Liver (tissue), 9 donors: ENCODE data around the gene CCDC167. TPM values are rescaled to one million over a fixed set of nuclear protein-coding genes. Genes with fewer than 3 reads are reported as not detected.

Source experiments
- DNase-seq: peaks from one replicate; pipeline ENCODE4 v3.0.0-alpha.2; 2017; ENCODE audit warnings: low spot score
- H3K27ac ChIP-seq, 2 donors: one replicate each; pipeline ENCODE4 v1.7.0; 2013; ENCODE audit warnings: inconsistent platforms in 2 of 2, low read length in 2 of 2, control low read depth in 1 of 2, low read depth in 1 of 2, mild to moderate bottlenecking in 1 of 2
- H3K27me3 ChIP-seq, 4 donors: one replicate each; pipeline versions ENCODE4 v1.6.1 to v1.7.0; 2013; ENCODE audit warnings: low read length in 3 of 4, inconsistent platforms in 1 of 4, mild to moderate bottlenecking in 1 of 4, moderate library complexity in 1 of 4; ENCODE audit not compliant: control insufficient read depth in 4 of 4, insufficient read depth in 4 of 4
- H3K36me3 ChIP-seq, 4 donors: one replicate each; pipeline versions ENCODE4 v1.6.1 to v1.7.0; 2013; ENCODE audit warnings: low read length in 3 of 4, mild to moderate bottlenecking in 3 of 4, low read depth in 1 of 4, moderate library complexity in 1 of 4; ENCODE audit not compliant: control insufficient read depth in 4 of 4, insufficient read depth in 3 of 4
- H3K4me1 ChIP-seq, 4 donors: one replicate each; pipeline versions ENCODE4 v1.6.1 to v1.7.0; 2013; ENCODE audit warnings: low read length in 3 of 4, mild to moderate bottlenecking in 3 of 4, moderate library complexity in 1 of 4; ENCODE audit not compliant: control insufficient read depth in 4 of 4, insufficient read depth in 4 of 4
- H3K4me3 ChIP-seq, 3 donors: one replicate each; pipeline versions ENCODE4 v1.6.1 to v1.7.0; 2013; ENCODE audit warnings: low read length in 3 of 3, control low read depth in 1 of 3, low read depth in 1 of 3, mild to moderate bottlenecking in 1 of 3
- H3K9ac ChIP-seq, 2 donors: one replicate each; pipeline ENCODE4 v1.7.0; 2013; ENCODE audit warnings: low read length in 2 of 2, mild to moderate bottlenecking in 2 of 2, moderate library complexity in 2 of 2, control low read depth in 1 of 2, low read depth in 1 of 2
- H3K9me3 ChIP-seq, 4 donors: one replicate each; pipeline versions ENCODE4 v1.6.1 to v1.7.0; 2013; ENCODE audit warnings: low read length in 3 of 4; ENCODE audit not compliant: control insufficient read depth in 4 of 4
- ATF3 ChIP-seq: IDR thresholded peaks from 2 replicates; pipeline ENCODE4 v1.6.1; 2016; ENCODE audit warnings: antibody characterized with exemption
- EGR1 ChIP-seq, 2 donors: IDR thresholded peaks; 2 replicates each; pipeline ENCODE4 v1.6.1; 2016 to 2018; ENCODE audit warnings: antibody characterized with exemption in 2 of 2, low read depth in 2 of 2
- FOXA1 ChIP-seq: IDR thresholded peaks from 2 replicates; pipeline ENCODE4 v1.6.1; 2016; ENCODE audit warnings: antibody characterized with exemption
- FOXA2 ChIP-seq: IDR thresholded peaks from 2 replicates; pipeline ENCODE4 v1.6.1; 2016; ENCODE audit warnings: antibody characterized with exemption
- GABPA ChIP-seq, 2 donors: IDR thresholded peaks in 1 of 2; conservative IDR thresholded peaks in 1 of 2; 2 replicates each; pipeline ENCODE4 v1.6.1; 2016; ENCODE audit warnings: antibody characterized with exemption in 2 of 2, mild to moderate bottlenecking in 1 of 2, moderate library complexity in 1 of 2
- HNF4A ChIP-seq, 2 donors: conservative IDR thresholded peaks; 2 replicates each; pipeline ENCODE4 v1.6.1; 2016; ENCODE audit warnings: antibody characterized with exemption in 2 of 2, mild to moderate bottlenecking in 2 of 2
- HNF4G ChIP-seq: IDR thresholded peaks from 2 replicates; pipeline ENCODE4 v1.6.1; 2016; ENCODE audit warnings: antibody characterized with exemption
- JUND ChIP-seq, 2 donors: IDR thresholded peaks; 2 replicates each; pipeline ENCODE4 v1.6.1; 2016; ENCODE audit warnings: antibody characterized with exemption in 2 of 2
- MAX ChIP-seq: IDR thresholded peaks from 2 replicates; pipeline ENCODE4 v1.6.1; 2016; ENCODE audit warnings: antibody characterized with exemption
- NR2F2 ChIP-seq: IDR thresholded peaks from 2 replicates; pipeline ENCODE4 v1.6.1; 2016; ENCODE audit warnings: antibody characterized with exemption
- RXRA ChIP-seq, 2 donors: IDR thresholded peaks; 2 replicates each; pipeline ENCODE4 v1.6.1; 2017 to 2018; ENCODE audit warnings: antibody characterized with exemption in 2 of 2, mild to moderate bottlenecking in 1 of 2
- SP1 ChIP-seq: IDR thresholded peaks from 2 replicates; pipeline ENCODE4 v1.6.1; 2018; ENCODE audit warnings: antibody characterized with exemption, mild to moderate bottlenecking
- TAF1 ChIP-seq: conservative IDR thresholded peaks from 2 replicates; pipeline ENCODE4 v1.6.1; 2016; ENCODE audit warnings: antibody characterized with exemption, mild to moderate bottlenecking
- YY1 ChIP-seq: IDR thresholded peaks from 2 replicates; pipeline ENCODE4 v1.6.1; 2016; ENCODE audit warnings: antibody characterized with exemption, mild to moderate bottlenecking
- ZBTB33 ChIP-seq: IDR thresholded peaks from 2 replicates; pipeline ENCODE4 v1.6.1; 2016; ENCODE audit warnings: antibody characterized with exemption
- polyA plus RNA-seq, 2 donors: library from polyadenylated mRNA; stranded (reverse) in 1 of 2; unstranded in 1 of 2; fragments of 200-250 nt in 1 of 2; fragments of >200 nt in 1 of 2; fragmentation: Nextera tagmentation in 1 of 2; extraction: Ambion mirVana in 1 of 2; gene quantifications; one replicate each; pipeline versions ENCODE4 v1.2.1 to v1.2.3, GENCODE V29; 2013 to 2015
- total RNA-seq, 2 donors: library from RNA; depleted of rRNA; stranded (reverse); fragments of >200 nt; gene quantifications; one replicate each; pipeline ENCODE4 v1.2.3, GENCODE V29; 2014
- TF ChIP-seq, protein P1 (sequence below): fragments of 150-350 bp; IDR thresholded peaks from 2 replicates; pipeline ENCODE4 v1.5.1; 2017; ENCODE audit warnings: improper control_type of control experiment, low read depth, low read length; ENCODE audit not compliant: missing input control
- TF ChIP-seq, protein P2 (sequence below): IDR thresholded peaks from 2 replicates; pipeline ENCODE4 v1.6.1; 2016; ENCODE audit warnings: antibody characterized with exemption, mild to moderate bottlenecking
- donor health status: healthy.
- donor health status: healthy.
- donor health status: healthy.
- donor health status: healthy.
- donor health status: healthy.

The CCDC167 gene
- total and polyA plus RNA-seq, 4 donors = 14.1 to 54.8 (median 42.7) TPM

DNA sequence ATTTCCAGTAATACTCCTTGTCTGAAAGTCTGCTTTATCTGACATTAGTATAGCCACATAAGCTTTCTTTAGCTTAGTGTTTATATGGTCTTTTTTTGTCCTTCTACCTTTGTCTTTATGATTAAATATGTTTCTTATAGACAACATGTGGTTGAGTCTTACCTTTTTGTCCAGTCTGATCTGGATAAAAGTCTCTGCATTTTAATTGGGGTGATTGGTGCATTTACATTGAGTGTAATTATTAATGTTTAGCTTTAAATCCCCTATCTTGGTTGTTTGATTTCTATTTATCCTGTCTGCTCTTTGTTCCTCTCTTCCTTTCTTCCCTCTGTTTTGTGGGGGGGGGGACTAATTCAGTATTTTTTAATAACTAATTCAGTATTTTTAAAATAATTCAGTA lies 32.0 kb downstream of the CCDC167 start:
- DNase-seq = no peak
- H3K36me3 ChIP-seq = peaks cover 0 to 33% (median 23%) of the 10 kb centered on the region in 4 donors
- H3K9ac ChIP-seq = no peak overlapping the region
- H3K4me1 ChIP-seq = no peaks in the 10 kb centered on the region
- H3K9me3 ChIP-seq = no peaks in the 10 kb centered on the region
- H3K4me3 ChIP-seq = no peak overlapping the region
- H3K27ac ChIP-seq = no peak overlapping the region
- no peak for TF ChIP-seq HNF4A (conservative IDR thresholded peaks at IDR 0.05)
- TF ChIP-seq SP1 = no peak
- TF ChIP-seq, protein P1, sequence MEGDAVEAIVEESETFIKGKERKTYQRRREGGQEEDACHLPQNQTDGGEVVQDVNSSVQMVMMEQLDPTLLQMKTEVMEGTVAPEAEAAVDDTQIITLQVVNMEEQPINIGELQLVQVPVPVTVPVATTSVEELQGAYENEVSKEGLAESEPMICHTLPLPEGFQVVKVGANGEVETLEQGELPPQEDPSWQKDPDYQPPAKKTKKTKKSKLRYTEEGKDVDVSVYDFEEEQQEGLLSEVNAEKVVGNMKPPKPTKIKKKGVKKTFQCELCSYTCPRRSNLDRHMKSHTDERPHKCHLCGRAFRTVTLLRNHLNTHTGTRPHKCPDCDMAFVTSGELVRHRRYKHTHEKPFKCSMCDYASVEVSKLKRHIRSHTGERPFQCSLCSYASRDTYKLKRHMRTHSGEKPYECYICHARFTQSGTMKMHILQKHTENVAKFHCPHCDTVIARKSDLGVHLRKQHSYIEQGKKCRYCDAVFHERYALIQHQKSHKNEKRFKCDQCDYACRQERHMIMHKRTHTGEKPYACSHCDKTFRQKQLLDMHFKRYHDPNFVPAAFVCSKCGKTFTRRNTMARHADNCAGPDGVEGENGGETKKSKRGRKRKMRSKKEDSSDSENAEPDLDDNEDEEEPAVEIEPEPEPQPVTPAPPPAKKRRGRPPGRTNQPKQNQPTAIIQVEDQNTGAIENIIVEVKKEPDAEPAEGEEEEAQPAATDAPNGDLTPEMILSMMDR = no peak
- no peak for TF ChIP-seq YY1
- no peak for TF ChIP-seq ATF3
- no peak for TF ChIP-seq ZBTB33
- no peak for TF ChIP-seq HNF4G
- no peak for TF ChIP-seq MAX
- TF ChIP-seq EGR1 (IDR thresholded peaks at IDR 0.05; ENCODE audit: low read depth in 2 of 2) = no peak
- TF ChIP-seq RXRA (IDR thresholded peaks at IDR 0.05) = no peak
- TF ChIP-seq, protein P2, sequence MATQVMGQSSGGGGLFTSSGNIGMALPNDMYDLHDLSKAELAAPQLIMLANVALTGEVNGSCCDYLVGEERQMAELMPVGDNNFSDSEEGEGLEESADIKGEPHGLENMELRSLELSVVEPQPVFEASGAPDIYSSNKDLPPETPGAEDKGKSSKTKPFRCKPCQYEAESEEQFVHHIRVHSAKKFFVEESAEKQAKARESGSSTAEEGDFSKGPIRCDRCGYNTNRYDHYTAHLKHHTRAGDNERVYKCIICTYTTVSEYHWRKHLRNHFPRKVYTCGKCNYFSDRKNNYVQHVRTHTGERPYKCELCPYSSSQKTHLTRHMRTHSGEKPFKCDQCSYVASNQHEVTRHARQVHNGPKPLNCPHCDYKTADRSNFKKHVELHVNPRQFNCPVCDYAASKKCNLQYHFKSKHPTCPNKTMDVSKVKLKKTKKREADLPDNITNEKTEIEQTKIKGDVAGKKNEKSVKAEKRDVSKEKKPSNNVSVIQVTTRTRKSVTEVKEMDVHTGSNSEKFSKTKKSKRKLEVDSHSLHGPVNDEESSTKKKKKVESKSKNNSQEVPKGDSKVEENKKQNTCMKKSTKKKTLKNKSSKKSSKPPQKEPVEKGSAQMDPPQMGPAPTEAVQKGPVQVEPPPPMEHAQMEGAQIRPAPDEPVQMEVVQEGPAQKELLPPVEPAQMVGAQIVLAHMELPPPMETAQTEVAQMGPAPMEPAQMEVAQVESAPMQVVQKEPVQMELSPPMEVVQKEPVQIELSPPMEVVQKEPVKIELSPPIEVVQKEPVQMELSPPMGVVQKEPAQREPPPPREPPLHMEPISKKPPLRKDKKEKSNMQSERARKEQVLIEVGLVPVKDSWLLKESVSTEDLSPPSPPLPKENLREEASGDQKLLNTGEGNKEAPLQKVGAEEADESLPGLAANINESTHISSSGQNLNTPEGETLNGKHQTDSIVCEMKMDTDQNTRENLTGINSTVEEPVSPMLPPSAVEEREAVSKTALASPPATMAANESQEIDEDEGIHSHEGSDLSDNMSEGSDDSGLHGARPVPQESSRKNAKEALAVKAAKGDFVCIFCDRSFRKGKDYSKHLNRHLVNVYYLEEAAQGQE = no peak
- no peak for TF ChIP-seq TAF1
- TF ChIP-seq GABPA (IDR thresholded peaks at IDR 0.05 in 1 of 2, conservative IDR thresholded peaks at IDR 0.05 in 1 of 2) = no peak
- TF ChIP-seq NR2F2 = no peak
- no peak for TF ChIP-seq JUND (IDR thresholded peaks at IDR 0.05)
- TF ChIP-seq FOXA2 = no peak
- no peak for TF ChIP-seq FOXA1
- H3K27me3 ChIP-seq = no peaks in the 10 kb centered on the region

DNA sequence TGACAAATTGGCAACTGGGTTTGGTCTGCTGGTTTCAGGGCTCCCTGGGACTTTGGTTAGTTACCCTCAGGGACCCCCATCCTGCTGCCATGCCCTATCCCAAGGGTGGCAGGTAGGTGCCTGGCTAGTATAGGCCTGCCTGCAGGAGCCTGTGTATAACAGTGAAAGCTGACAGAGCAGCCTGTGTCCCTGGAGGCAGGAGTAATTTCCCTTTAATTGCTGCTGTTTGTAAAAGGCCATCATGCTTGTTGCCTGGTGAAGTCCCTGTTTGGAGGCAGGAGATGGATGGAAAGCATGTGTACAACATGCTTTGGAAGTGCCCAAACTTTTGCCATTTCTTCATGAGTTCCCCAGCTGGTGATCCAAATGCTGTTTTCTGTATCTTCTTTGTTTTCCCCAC lies 36.6 kb downstream of the CCDC167 start:
- DNase-seq = no peak
- Histone ChIP-seq H3K9ac (no peak overlapping the region), H3K36me3 (peaks cover 10 to 60% (median 52%) of the 10 kb centered on the region in 4 donors), H3K4me1 (no peaks in the 10 kb centered on the region), H3K27me3 (no peaks in the 10 kb centered on the region), H3K9me3 (no peaks in the 10 kb centered on the region), H3K4me3 (no peak overlapping the region), H3K27ac (no peak overlapping the region)
- TF ChIP-seq JUND (IDR thresholded peaks at IDR 0.05) (no peak), MAX (no peak), GABPA (IDR thresholded peaks at IDR 0.05 in 1 of 2, conservative IDR thresholded peaks at IDR 0.05 in 1 of 2) (no peak), SP1 (no peak)
